AG20443 (cell line): ENCODE measurements around the gene GBP5.
"Not testable (repeated sequence)": the region's sequence is repeated elsewhere in the genome, so short reads cannot be mapped to it uniquely, and the experiment has no call there.

Experiments used
- DNase-seq: peaks from one replicate; pipeline ENCODE4 v3.0.0; 2012; ENCODE audit warnings: low spot score, mixed read lengths

Gene GBP5

GRCh38 chr1:89284078-89284763 is 11.6 kb upstream of the GBP5 start:
- DNase-seq, result not testable (repeated sequence)

GRCh38 chr1:89280766-89281165 is 8.1 kb upstream of the GBP5 start:
- no peak for DNase-seq

- no peak for DNase-seq
These were observed 6.4 kb upstream of the GBP5 start for GRCh38 chr1:89279011-89279466.

- no peak for DNase-seq
These were observed 5.1 kb upstream of the GBP5 start for GRCh38 chr1:89277725-89278124.

- DNase-seq, result no peak
These were observed 4.0 kb upstream of the GBP5 start for GRCh38 chr1:89276690-89277089.

- DNase-seq, result peak; percentile 66
These were observed 1.8 kb upstream of the GBP5 start for GRCh38 chr1:89274411-89274857.

- DNase-seq, result no peak
These were observed 691 bp upstream of the GBP5 start for GRCh38 chr1:89273324-89273778.

- DNase-seq, result peak; percentile 68
These were observed 1.2 kb downstream of the GBP5 start for GRCh38 chr1:89271341-89272015.

GRCh38 chr1:89270423-89270822 is 2.2 kb downstream of the GBP5 start:
- no peak for DNase-seq

- DNase-seq, result no peak
These were observed 3.4 kb downstream of the GBP5 start for GRCh38 chr1:89269277-89269676.

- DNase-seq, result peak; percentile 52
These were observed 10.0 kb downstream of the GBP5 start for GRCh38 chr1:89262643-89263042.

GRCh38 chr1:89261926-89262515 is 10.6 kb downstream of the GBP5 start:
- DNase-seq, result peak; percentile 16

- peak; percentile 60 for DNase-seq
These were observed 11.9 kb downstream of the GBP5 start for GRCh38 chr1:89260566-89261255.

GRCh38 chr1:89260042-89260441 is 12.6 kb downstream of the GBP5 start:
- DNase-seq, result no peak

- DNase-seq, result no peak
These were observed 13.2 kb downstream of the GBP5 start for GRCh38 chr1:89259283-89259971.

GRCh38 chr1:89257041-89257440 is 15.6 kb downstream of the GBP5 start:
- no peak for DNase-seq

GRCh38 chr1:89255581-89255980 is 17.1 kb downstream of the GBP5 start:
- DNase-seq, result not testable (repeated sequence)

- DNase-seq, result no peak
These were observed 17.9 kb downstream of the GBP5 start for GRCh38 chr1:89254658-89255287.

GRCh38 chr1:89243046-89243445 is 29.6 kb downstream of the GBP5 start:
- no peak for DNase-seq
